ENCODE measurements around the gene DAB2IP. TPM values are rescaled to one million over a fixed set of nuclear protein-coding genes. Genes with fewer than 3 reads are reported as not detected.

Gene DAB2IP
- total and polyA plus RNA-seq, 2 experiments from 2014 or later, result 8.9 to 42.8 TPM

- peak; percentile 88 for DNase-seq (ENCODE audit: low spot score)
- peaks cover 10% of the 10 kb centered on the region for H4K20me1 ChIP-seq (replicated peaks; ENCODE audit: insufficient read depth)
- peak; percentile 71 for ATAC-seq
- H3K4me1 Mint-ChIP-seq, result peaks cover 41% of the 10 kb centered on the region
- no peak overlapping the region for H2AFZ ChIP-seq
- H3K36me3 ChIP-seq (ENCODE audit: insufficient read depth), result no peaks in the 10 kb centered on the region
- no peaks in the 10 kb centered on the region for H3F3A ChIP-seq (replicated peaks; ENCODE audit: low read depth)
- H3K27me3 Mint-ChIP-seq (ENCODE audit: insufficient read depth, low read depth, poor library complexity), result no peaks in the 10 kb centered on the region
- TF ChIP-seq CREB1 (CRISPR knock-in tag; IDR thresholded peaks at IDR 0.05; ENCODE audit: low read depth) (no peak), POLR2AphosphoS5 (IDR thresholded peaks at IDR 0.05; ENCODE audit: low read depth) (no peak), CTCF (conservative IDR thresholded peaks at IDR 0.05; ENCODE audit: low read depth in 2 of 2) (peak; percentile 87 to 93), EZH2 (IDR thresholded peaks at IDR 0.05; ENCODE audit: low read depth, unreplicated experiment) (no peak), JUNB (IDR thresholded peaks at IDR 0.05; ENCODE audit: unreplicated experiment) (no peak), ETS1 (IDR thresholded peaks at IDR 0.05) (no peak), STAT1 (IDR thresholded peaks at IDR 0.05; ENCODE audit: unreplicated experiment) (no peak)
- H3K79me2 ChIP-seq (replicated peaks; ENCODE audit: insufficient read depth), result no peaks in the 10 kb centered on the region
- no peak overlapping the region for H3K4me3 ChIP-seq
- H3K36me3 Mint-ChIP-seq (ENCODE audit: low read depth), result peaks cover 5% of the 10 kb centered on the region; the same call in 1 of the 3 replicates
- H3K27me3 ChIP-seq (ENCODE audit: insufficient read depth), result no peaks in the 10 kb centered on the region
- no peak overlapping the region for H3K4me2 ChIP-seq
- peaks cover 10% of the 10 kb centered on the region; the same call in 1 of the 2 replicates for H3K4me1 ChIP-seq (ENCODE audit: insufficient read depth)
- H3K4me3 Mint-ChIP-seq, result no peak overlapping the region
- H3K9me3 Mint-ChIP-seq, result no peaks in the 10 kb centered on the region; the same call in 2 of the 3 replicates
- no peak overlapping the region for H3K27ac Mint-ChIP-seq
- no peak overlapping the region for H3K27ac ChIP-seq (ENCODE audit: low read depth)
- H3K9me2 ChIP-seq (ENCODE audit: insufficient read depth), result no peaks in the 10 kb centered on the region
Observed at GRCh38 chr9:121686930-121687541, 35.6 kb downstream of the DAB2IP start.

GRCh38 chr9:121688146-121688680, 36.8 kb downstream of the DAB2IP start:
- Histone ChIP-seq H3K79me2 (replicated peaks; ENCODE audit: insufficient read depth) (no peaks in the 10 kb centered on the region), H3K27ac (ENCODE audit: low read depth) (no peak overlapping the region), H2AFZ (no peak overlapping the region), H3K4me3 (no peak overlapping the region), H4K20me1 (replicated peaks; ENCODE audit: insufficient read depth) (peaks cover 10% of the 10 kb centered on the region), H3K27me3 (ENCODE audit: insufficient read depth) (no peaks in the 10 kb centered on the region), H3K4me1 (ENCODE audit: insufficient read depth) (peaks cover 10% of the 10 kb centered on the region; the same call in 1 of the 2 replicates), H3K36me3 (ENCODE audit: insufficient read depth) (no peaks in the 10 kb centered on the region), H3F3A (replicated peaks; ENCODE audit: low read depth) (no peaks in the 10 kb centered on the region), H3K9me2 (ENCODE audit: insufficient read depth) (no peaks in the 10 kb centered on the region), H3K4me2 (no peak overlapping the region)
- no peaks in the 10 kb centered on the region; the same call in 2 of the 3 replicates for H3K9me3 Mint-ChIP-seq
- H3K27me3 Mint-ChIP-seq (ENCODE audit: insufficient read depth, low read depth, poor library complexity), result no peaks in the 10 kb centered on the region
- peaks cover 50% of the 10 kb centered on the region for H3K4me1 Mint-ChIP-seq
- peaks cover 5% of the 10 kb centered on the region; the same call in 1 of the 3 replicates for H3K36me3 Mint-ChIP-seq (ENCODE audit: low read depth)
- no peak for DNase-seq (ENCODE audit: low spot score)
- ATAC-seq, result no peak
- no peak overlapping the region; the same call in 2 of the 3 replicates for H3K4me3 Mint-ChIP-seq
- no peak overlapping the region; the same call in 1 of the 2 replicates for H3K27ac Mint-ChIP-seq
- no peak for TF ChIP-seq EZH2 (IDR thresholded peaks at IDR 0.05; ENCODE audit: low read depth, unreplicated experiment)
- no peak for TF ChIP-seq EZH2phosphoT487 (IDR thresholded peaks at IDR 0.05; ENCODE audit: unreplicated experiment)
- TF ChIP-seq CTCF (conservative IDR thresholded peaks at IDR 0.05; ENCODE audit: low read depth in 2 of 2), result no peak
- TF ChIP-seq ZNF114 (CRISPR knock-in tag; IDR thresholded peaks at IDR 0.05), result no peak
- no peak for TF ChIP-seq ETS1 (IDR thresholded peaks at IDR 0.05)
- no peak for TF ChIP-seq REST (IDR thresholded peaks at IDR 0.05; ENCODE audit: unreplicated experiment)
- TF ChIP-seq CREB1 (CRISPR knock-in tag; IDR thresholded peaks at IDR 0.05; ENCODE audit: low read depth), result no peak
- TF ChIP-seq ZNF331 (CRISPR knock-in tag; IDR thresholded peaks at IDR 0.05; ENCODE audit: low read depth), result no peak

Measured in GM23338 (cell line).